SH-SY5Y (cell line): Measurements from ENCODE around the gene CAMTA1.

Source experiments
- GATA2 ChIP-seq: IDR thresholded peaks from 2 replicates; pipeline ENCODE4 v1.6.1; 2011; ENCODE audit warnings: mild to moderate bottlenecking, low read depth, low read length
- GATA3 ChIP-seq: IDR thresholded peaks from 2 replicates; pipeline ENCODE4 v1.6.1; 2011; ENCODE audit warnings: low read depth, mild to moderate bottlenecking, low read length, moderate library complexity

DNA sequence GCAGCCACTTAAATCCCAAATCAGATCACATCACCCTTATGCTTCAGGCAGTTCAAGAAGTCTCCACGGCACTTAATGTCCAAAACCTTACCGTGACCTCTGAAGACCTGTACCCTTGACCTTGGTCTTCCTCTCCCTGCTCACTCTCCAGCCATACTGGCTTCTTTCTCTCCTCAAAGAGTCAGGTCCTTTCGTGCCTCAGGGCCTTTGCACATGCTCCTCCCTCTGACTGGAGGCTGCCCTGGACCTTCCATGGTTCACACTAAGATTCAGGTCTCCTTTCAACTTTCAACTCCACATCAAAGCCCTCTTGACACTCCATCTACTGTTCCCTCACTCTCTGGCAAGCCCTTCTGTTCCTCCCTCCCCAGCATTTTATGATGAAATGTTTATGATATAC lies 695.9 kb downstream of the CAMTA1 start:
- TF ChIP-seq GATA2 (no peak), GATA3 (no peak)
